Left lung (tissue), 10 donors: Measurements from ENCODE around the gene SZT2. TPM values are rescaled to one million over a fixed set of nuclear protein-coding genes. Genes with fewer than 3 reads are reported as not detected.

Source experiments
- ATAC-seq: fragments of 200-7000 bp; cut with Tn5 transposase; one replicate; pipeline ENCODE4 v1.9.1; 2020; ENCODE audit warnings: moderate library complexity
- DNase-seq, 4 donors: peaks; one replicate each; pipeline ENCODE4 v3.0.0-alpha.2; 2013 to 2020
- H3K27ac ChIP-seq, 2 donors: fragments of 200-600 bp; sonication (generic) in 1 of 2; one replicate each; pipeline versions ENCODE4 v1.5.0 to v1.8.0; 2020 to 2021
- H3K27me3 ChIP-seq, 2 donors: fragments of 200-600 bp; sonication (generic) in 1 of 2; one replicate each; pipeline versions ENCODE4 v1.5.0 to v1.8.0; 2020 to 2021
- H3K36me3 ChIP-seq, 2 donors: fragments of 200-600 bp; sonication (generic) in 1 of 2; one replicate each; pipeline versions ENCODE4 v1.5.0 to v1.8.0; 2020 to 2021
- H3K4me1 ChIP-seq, 2 donors: fragments of 200-600 bp; one replicate each; pipeline ENCODE4 v1.8.0; 2021
- H3K4me3 ChIP-seq, 2 donors: fragments of 200-600 bp; sonication (generic) in 1 of 2; one replicate each; pipeline versions ENCODE4 v1.5.0 to v1.8.0; 2020 to 2021; ENCODE audit warnings: mild to moderate bottlenecking in 1 of 2
- H3K9me3 ChIP-seq, 2 donors: fragments of 200-600 bp; sonication (generic) in 1 of 2; one replicate each; pipeline versions ENCODE4 v1.5.0 to v1.8.0; 2020 to 2021
- intact Hi-C, 2 donors: fragments of 100-400 bp; cut with DNase I; formaldehyde crosslinking; loops; one replicate each; pipeline versions ENCODE4 v1.11.2 to v1.14.2; 2022
- polyA plus RNA-seq, 6 donors: library from polyadenylated mRNA; unstranded; fragments of 120-200 nt; gene quantifications; one replicate each; pipeline ENCODE4 v1.2.1, GENCODE V29; 2013; ENCODE audit not compliant: insufficient read length in 6 of 6
- total RNA-seq, 2 donors: library from RNA; stranded (reverse); fragmentation: NEBNext Ultra II Directional; extraction: Animal tissue kit (Norgen Biotek cat#: 25700); gene quantifications; one replicate each; pipeline ENCODE4 v1.2.1, GENCODE V29; 2021
- TF ChIP-seq, protein P1 (sequence below), 2 donors: fragments of 200-600 bp; sonication (generic) in 1 of 2; IDR thresholded peaks; one replicate each; pipeline versions ENCODE4 v1.5.0 to v1.8.0; 2021; ENCODE audit warnings: antibody characterized with exemption in 2 of 2
- donor health status: DM: no; HTN: yes; CAD: no.
- donor health status: DM: no; HTN: no; CAD: no.

SZT2 gene
- total and polyA plus RNA-seq, 8 donors: 25.3 to 68.0 (median 33.1) TPM

DNA sequence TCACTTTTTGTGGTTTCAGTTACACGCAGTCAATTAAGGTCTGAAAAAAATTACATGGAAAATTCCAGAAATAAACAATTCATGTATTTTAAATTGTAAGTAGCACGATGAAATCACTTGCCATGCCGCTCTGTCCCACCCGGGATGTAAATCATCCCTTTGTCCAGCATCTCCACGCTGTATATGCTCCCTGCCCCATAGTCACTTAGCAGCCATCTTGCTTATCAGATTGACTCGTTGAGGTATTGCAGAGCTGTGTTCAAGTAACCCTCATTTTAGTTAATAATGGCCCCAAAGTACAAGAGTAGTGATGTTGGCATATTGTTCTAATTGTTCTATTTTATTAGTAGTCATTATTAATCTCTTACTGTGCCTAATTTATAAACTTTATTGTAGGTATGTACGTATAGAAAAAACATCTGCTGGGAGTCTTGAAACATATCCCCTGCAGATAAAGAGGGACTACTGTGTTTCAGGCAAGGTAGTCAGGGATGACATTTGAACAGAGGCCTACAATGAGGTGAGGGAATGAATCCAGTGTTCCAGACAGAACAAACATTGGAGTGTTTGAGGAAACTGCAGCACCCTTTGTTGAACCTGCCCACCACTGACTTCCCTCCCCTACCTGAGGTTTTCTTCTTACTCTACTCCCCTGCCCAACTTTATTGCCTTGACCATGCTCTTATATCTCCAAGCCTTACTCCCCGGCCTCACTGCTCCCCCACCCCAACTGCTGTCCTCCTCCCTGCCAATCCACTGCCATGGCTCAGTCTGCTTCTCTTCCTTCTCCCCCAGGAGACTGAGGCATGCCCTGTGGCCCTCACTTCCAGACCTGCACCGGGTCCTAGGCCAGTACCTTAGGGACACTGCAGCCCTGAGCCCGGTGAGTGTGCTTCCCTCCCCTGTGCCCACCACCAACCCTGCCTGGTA, 38.0 kb upstream of the SZT2 start:
- TF ChIP-seq, protein P1, sequence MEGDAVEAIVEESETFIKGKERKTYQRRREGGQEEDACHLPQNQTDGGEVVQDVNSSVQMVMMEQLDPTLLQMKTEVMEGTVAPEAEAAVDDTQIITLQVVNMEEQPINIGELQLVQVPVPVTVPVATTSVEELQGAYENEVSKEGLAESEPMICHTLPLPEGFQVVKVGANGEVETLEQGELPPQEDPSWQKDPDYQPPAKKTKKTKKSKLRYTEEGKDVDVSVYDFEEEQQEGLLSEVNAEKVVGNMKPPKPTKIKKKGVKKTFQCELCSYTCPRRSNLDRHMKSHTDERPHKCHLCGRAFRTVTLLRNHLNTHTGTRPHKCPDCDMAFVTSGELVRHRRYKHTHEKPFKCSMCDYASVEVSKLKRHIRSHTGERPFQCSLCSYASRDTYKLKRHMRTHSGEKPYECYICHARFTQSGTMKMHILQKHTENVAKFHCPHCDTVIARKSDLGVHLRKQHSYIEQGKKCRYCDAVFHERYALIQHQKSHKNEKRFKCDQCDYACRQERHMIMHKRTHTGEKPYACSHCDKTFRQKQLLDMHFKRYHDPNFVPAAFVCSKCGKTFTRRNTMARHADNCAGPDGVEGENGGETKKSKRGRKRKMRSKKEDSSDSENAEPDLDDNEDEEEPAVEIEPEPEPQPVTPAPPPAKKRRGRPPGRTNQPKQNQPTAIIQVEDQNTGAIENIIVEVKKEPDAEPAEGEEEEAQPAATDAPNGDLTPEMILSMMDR (IDR thresholded peaks at IDR 0.05): no peak
- Histone ChIP-seq H3K4me1 (peaks cover 5 to 6% of the 10 kb centered on the region in 2 donors), H3K27me3 (no peaks in the 10 kb centered on the region), H3K36me3 (no peaks in the 10 kb centered on the region), H3K9me3 (no peaks in the 10 kb centered on the region), H3K4me3 (no peak overlapping the region), H3K27ac (no peak overlapping the region)
- no peak for DNase-seq
- ATAC-seq: no peak
- intact Hi-C loops: no loop called here

DNA sequence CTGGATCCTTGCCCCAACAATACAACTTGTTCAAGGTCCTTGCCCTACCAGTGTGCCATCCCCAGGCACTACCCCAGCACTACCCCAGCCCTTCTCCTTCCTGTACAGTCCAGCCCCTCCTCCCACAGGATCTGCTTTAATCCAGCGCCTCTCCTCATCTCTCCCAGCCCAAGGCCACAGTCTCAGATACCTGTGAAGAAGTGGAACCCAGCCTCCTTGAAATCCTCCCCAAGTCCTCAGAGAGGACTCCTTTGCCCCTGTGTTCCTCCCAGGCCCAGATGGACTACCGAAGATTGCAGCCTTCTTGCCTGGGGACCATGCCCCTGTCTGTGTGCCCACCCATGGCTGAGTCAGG, 37.4 kb upstream of the SZT2 start:
- DNase-seq (no peak), ATAC-seq (no peak)
- no peak overlapping the region for H3K4me3 ChIP-seq
- no peaks in the 10 kb centered on the region for H3K36me3 ChIP-seq
- TF ChIP-seq, protein P1 (IDR thresholded peaks at IDR 0.05): no peak
- intact Hi-C loops: no loop called here
- no peaks in the 10 kb centered on the region for H3K27me3 ChIP-seq
- peaks cover 5 to 7% of the 10 kb centered on the region in 2 donors for H3K4me1 ChIP-seq
- no peak overlapping the region for H3K27ac ChIP-seq
- H3K9me3 ChIP-seq: no peaks in the 10 kb centered on the region

DNA sequence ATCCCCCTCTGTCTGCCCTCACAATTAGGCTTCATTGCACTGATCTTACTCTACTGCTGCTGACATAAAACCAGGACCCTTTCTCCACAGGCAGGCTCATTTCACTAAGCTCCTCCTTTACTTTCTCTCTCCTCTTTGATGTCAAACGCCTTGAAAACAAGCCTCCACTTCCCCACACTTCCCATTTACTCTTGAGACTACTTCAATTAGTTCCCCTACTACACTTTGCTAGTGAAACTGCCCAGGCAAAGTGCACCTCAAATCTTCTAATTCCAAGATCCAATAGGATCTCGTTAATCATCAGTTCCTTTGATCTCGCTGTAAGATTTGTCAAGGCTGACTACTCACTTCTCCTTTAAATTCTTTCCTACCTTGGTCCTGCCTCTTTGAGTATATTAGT, 36.8 kb upstream of the SZT2 start:
- ATAC-seq: no peak
- intact Hi-C loops: no loop called here
- TF ChIP-seq, protein P1 (IDR thresholded peaks at IDR 0.05): no peak

DNA sequence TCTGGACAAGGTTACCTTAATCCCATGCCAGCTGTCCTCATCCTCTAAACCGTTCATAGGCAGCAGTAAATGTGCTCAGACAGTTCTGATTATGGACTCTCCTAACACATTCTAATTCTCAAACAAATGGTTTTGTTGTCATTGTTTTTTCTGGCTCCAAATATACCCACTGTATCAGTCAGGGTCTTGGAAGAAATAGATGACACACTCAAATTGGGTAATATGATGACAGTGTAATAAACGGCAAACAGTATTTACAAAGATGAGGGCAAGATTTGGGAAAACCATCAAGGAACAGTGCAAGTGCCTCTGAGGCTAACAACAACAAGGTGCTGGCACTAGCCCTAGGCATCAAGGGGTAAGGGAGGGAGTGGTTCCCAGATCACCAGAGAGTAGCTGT, 35.2 kb upstream of the SZT2 start:
- ATAC-seq: no peak
- Histone ChIP-seq H3K4me3 (no peak overlapping the region), H3K27ac (no peak overlapping the region), H3K27me3 (no peaks in the 10 kb centered on the region), H3K4me1 (peaks cover 18% of the 10 kb centered on the region in 2 donors), H3K36me3 (no peaks in the 10 kb centered on the region), H3K9me3 (no peaks in the 10 kb centered on the region)
- TF ChIP-seq, protein P1 (IDR thresholded peaks at IDR 0.05): no peak
- DNase-seq: no peak
- intact Hi-C loops: no loop called here

More for the DNA sequence above, 36.8 kb upstream of the SZT2 start:
- H3K27me3 ChIP-seq: no peaks in the 10 kb centered on the region
- no peak overlapping the region for H3K4me3 ChIP-seq
- peaks cover 9 to 13% of the 10 kb centered on the region in 2 donors for H3K4me1 ChIP-seq
- H3K27ac ChIP-seq: no peak overlapping the region
- H3K36me3 ChIP-seq: no peaks in the 10 kb centered on the region
- peak in 1 of 4 donors; percentile 37 for DNase-seq
- no peaks in the 10 kb centered on the region for H3K9me3 ChIP-seq

DNA sequence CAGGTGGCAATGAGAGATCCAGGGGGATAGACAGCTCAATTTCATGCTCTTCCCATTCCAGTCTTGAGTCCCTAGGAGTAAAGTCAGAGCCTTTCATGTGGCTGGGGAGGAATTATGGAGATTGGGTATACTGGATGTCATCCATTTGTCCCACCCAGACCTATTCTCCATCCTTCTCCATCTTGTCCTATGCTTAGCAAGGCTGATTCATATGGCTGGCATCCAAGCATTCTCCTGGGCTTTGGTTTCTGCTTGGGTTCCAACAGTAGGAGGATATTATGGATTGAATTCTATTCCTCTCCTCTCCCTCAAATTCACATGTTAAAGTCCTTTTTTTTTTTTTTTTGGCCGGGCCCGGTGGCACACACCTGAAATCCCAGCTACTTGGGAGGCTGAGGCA, 34.8 kb upstream of the SZT2 start:
- Histone ChIP-seq H3K36me3 (no peaks in the 10 kb centered on the region), H3K4me3 (no peak overlapping the region), H3K27ac (no peak overlapping the region), H3K4me1 (peaks cover 15 to 22% of the 10 kb centered on the region in 2 donors), H3K9me3 (no peaks in the 10 kb centered on the region), H3K27me3 (no peaks in the 10 kb centered on the region)
- intact Hi-C loops: no loop called here
- no peak for DNase-seq
- TF ChIP-seq, protein P1 (IDR thresholded peaks at IDR 0.05): no peak
- no peak for ATAC-seq
